Gastrocnemius medialis (tissue), 4 donors: ENCODE results near the gene APAF1. TPM values are rescaled to one million over a fixed set of nuclear protein-coding genes. Genes with fewer than 3 reads are reported as not detected.

ENCODE experiments used
- ATAC-seq, 2 donors: fragments of 150-250 bp; one replicate each; pipeline ENCODE4 v1.9.1; 2016
- DNase-seq, 2 donors: peaks; one replicate each; pipeline ENCODE4 v3.0.0-alpha.2; 2019
- H3K27ac ChIP-seq, 4 donors: fragments of 200-600 bp; sonication (generic); 1 replicate in 1 of 4; 2 replicates in 3 of 4; pipeline ENCODE4 v1.5.1; 2016 to 2018; ENCODE audit warnings: mild to moderate bottlenecking in 2 of 4, moderate library complexity in 1 of 4
- H3K27me3 ChIP-seq, 3 donors: fragments of 200-600 bp; sonication (generic) in 2 of 3; 1 replicate in 1 of 3; 2 replicates in 2 of 3; pipeline versions ENCODE4 v1.5.1 to v1.6.0; 2016 to 2019; ENCODE audit warnings: mild to moderate bottlenecking in 1 of 3, moderate library complexity in 1 of 3
- H3K36me3 ChIP-seq, 2 donors: fragments of 200-600 bp; sonication (generic) in 1 of 2; one replicate each; pipeline ENCODE4 v1.5.1; 2017 to 2018
- H3K4me1 ChIP-seq, 2 donors: fragments of 200-600 bp; sonication (generic) in 1 of 2; one replicate each; pipeline ENCODE4 v1.5.1; 2016 to 2017; ENCODE audit warnings: mild to moderate bottlenecking in 2 of 2
- H3K4me3 ChIP-seq, 4 donors: fragments of 200-600 bp; sonication (generic) in 3 of 4; 1 replicate in 1 of 4; 2 replicates in 3 of 4; pipeline ENCODE4 v1.5.1; 2016 to 2019; ENCODE audit warnings: mild to moderate bottlenecking in 2 of 4
- H3K9me3 ChIP-seq, 3 donors: fragments of 200-600 bp; sonication (generic) in 2 of 3; 1 replicate in 1 of 3; 2 replicates in 2 of 3; pipeline ENCODE4 v1.5.1; 2016 to 2019
- CTCF ChIP-seq, 5 experiments: fragments of 450-650 bp in 3 of 5; fragments of 200-600 bp in 2 of 5; sonication (generic) in 2 of 5; IDR thresholded peaks in 4 of 5; conservative IDR thresholded peaks in 1 of 5; 1 replicate in 4 of 5; 2 replicates in 1 of 5; pipeline ENCODE4 v1.5.1; 2016 to 2019; ENCODE audit warnings: antibody characterized with exemption in 5 of 5, mild to moderate bottlenecking in 3 of 5, moderate library complexity in 3 of 5
- POLR2A ChIP-seq, 2 donors: fragments of 450-650 bp; IDR thresholded peaks; one replicate each; pipeline ENCODE4 v1.6.1; 2017; ENCODE audit warnings: antibody characterized with exemption in 2 of 2, mild to moderate bottlenecking in 2 of 2, moderate library complexity in 2 of 2
- in situ Hi-C, 4 donors: fragments of 200-750 bp; cut with MboI; loops; one replicate each; pipeline versions ENCODE4 v1.15.0 to v1.8.0; 2017; ENCODE audit warnings: low sequenced_read_pairs in 4 of 4
- intact Hi-C: fragments of 100-400 bp; cut with DNase I; formaldehyde crosslinking; loops from one replicate; pipeline ENCODE4 v1.15.1; 2023; ENCODE audit warnings: low total_unique reads
- total RNA-seq, 4 donors: library from RNA; depleted of rRNA; stranded (reverse); fragments of >200 nt; gene quantifications; one replicate each; pipeline versions ENCODE4 v1.1.0 to v1.2.3, GENCODE V29; 2016

The APAF1 gene
- total RNA-seq, 4 donors from 2014 or later = 5.8 to 11.5 (median 7.0) TPM

DNA sequence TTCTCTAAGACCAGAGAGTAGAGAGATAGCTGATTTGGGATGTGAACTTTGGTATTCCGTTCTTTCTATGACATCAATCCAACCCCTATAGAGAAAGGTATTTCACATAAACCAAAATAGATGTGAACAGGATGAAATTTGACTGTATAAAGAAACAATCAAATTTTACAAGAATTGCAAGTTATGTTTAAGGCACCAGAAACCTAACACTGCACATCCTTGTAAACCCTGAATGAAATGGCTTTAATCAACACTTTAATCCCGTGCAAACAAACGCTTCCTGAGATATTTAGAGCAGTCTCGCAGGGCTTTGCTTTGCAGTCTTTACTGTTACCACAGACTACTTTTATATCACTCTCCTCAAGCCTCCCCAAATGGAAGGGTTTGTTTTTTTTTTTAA, 125.1 kb downstream of the APAF1 start:
- Histone ChIP-seq H3K9me3 (no peaks in the 10 kb centered on the region), H3K4me1 (no peaks in the 10 kb centered on the region), H3K36me3 (no peaks in the 10 kb centered on the region), H3K4me3 (no peak overlapping the region), H3K27me3 (no peaks in the 10 kb centered on the region), H3K27ac (no peak overlapping the region)
- no peak for DNase-seq
- intact Hi-C loops = no loop called here
- ATAC-seq = no peak
- no peak for TF ChIP-seq CTCF (IDR thresholded peaks at IDR 0.05 in 4 of 5, conservative IDR thresholded peaks at IDR 0.05 in 1 of 5)
- TF ChIP-seq POLR2A (IDR thresholded peaks at IDR 0.05) = no peak
- in situ Hi-C loops = no loop called here

DNA sequence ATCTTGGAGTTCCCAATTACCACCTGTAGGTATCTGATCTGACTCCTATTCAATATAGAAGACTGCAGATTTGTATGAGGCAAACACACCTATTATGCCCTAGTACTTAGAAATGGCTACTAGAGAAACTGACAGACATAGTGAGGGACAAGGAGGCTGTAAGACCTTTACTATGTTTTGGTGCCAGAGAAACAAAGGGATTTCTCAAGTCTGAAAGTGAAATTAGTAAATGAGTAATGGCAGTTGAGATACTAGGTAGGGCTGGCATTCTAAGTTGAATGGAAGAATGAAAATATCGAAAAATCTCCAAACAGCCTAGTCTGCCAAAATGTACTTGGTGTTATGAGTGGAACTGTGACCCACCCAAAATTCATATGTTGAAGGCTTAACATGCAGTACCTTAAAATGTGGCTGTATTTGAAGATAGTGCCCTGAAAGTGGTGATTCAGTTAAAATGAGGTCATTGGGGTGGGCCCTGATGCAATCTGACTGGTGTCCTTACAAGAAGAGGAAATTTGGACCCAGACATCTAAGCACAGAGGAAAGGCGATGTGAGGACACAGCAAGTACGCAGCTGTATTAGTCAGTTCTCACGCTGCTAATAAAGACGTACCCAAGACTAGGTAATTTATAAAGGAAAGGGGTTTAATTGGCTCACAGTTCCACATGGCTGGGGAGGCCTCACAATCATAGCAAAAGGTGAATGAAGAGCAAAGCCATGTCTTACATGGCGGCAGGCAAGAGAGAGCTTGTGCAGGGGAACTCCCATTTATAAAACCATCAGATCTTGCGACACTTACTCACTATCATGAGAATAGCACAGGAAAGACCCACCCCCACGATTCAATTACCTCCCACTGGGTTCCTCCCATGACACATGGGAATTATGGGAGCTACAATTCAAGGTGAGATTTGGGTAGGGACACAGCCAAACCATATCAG, 127.0 kb downstream of the APAF1 start:
- no peak for TF ChIP-seq POLR2A (IDR thresholded peaks at IDR 0.05)
- intact Hi-C loops = no loop called here
- DNase-seq (no peak), ATAC-seq (no peak)
- no peaks in the 10 kb centered on the region for H3K9me3 ChIP-seq
- no peaks in the 10 kb centered on the region for H3K36me3 ChIP-seq
- no peak overlapping the region for H3K4me3 ChIP-seq
- in situ Hi-C loops = no loop called here
- no peaks in the 10 kb centered on the region for H3K4me1 ChIP-seq
- H3K27ac ChIP-seq = no peak overlapping the region
- no peaks in the 10 kb centered on the region for H3K27me3 ChIP-seq

- DNase-seq (no peak), ATAC-seq (no peak)
- intact Hi-C loops (no loop called here), in situ Hi-C loops (no loop called here)
- no peak for TF ChIP-seq CTCF (IDR thresholded peaks at IDR 0.05 in 4 of 5, conservative IDR thresholded peaks at IDR 0.05 in 1 of 5)
- no peak for TF ChIP-seq POLR2A (IDR thresholded peaks at IDR 0.05)
- H3K36me3 ChIP-seq = no peaks in the 10 kb centered on the region
- H3K27ac ChIP-seq = no peak overlapping the region
- no peaks in the 10 kb centered on the region for H3K9me3 ChIP-seq
- no peaks in the 10 kb centered on the region for H3K4me1 ChIP-seq
- no peak overlapping the region for H3K4me3 ChIP-seq
- no peaks in the 10 kb centered on the region for H3K27me3 ChIP-seq
These were observed 127.7 kb downstream of the APAF1 start for GRCh38 chr12:98772818-98773217.

DNA sequence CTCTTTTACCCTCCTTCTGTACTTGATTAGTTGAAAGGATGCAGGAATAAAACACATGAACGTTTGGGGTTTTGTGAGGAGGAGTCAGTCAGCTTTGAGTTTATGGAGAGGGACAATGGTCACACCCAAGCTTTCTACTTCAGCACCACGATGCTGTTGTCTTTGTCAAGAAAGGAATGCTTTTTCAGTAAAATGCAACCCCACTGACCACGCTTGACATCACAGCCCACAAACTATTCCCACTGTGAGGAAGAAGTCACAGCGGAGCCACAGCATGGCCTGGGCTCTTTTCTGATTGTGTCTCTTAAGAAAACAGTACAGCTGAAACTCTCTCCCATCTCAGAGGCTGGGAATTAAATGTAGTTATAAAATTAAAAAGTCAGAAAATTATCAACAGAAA, 135.2 kb downstream of the APAF1 start:
- no peak for DNase-seq
- intact Hi-C loops (no loop called here), in situ Hi-C loops (no loop called here)
- Histone ChIP-seq H3K36me3 (no peaks in the 10 kb centered on the region), H3K4me1 (no peaks in the 10 kb centered on the region), H3K4me3 (no peak overlapping the region), H3K27me3 (no peaks in the 10 kb centered on the region), H3K9me3 (no peaks in the 10 kb centered on the region), H3K27ac (no peak overlapping the region)
- no peak for ATAC-seq
- TF ChIP-seq POLR2A (IDR thresholded peaks at IDR 0.05) (no peak), CTCF (IDR thresholded peaks at IDR 0.05 in 4 of 5, conservative IDR thresholded peaks at IDR 0.05 in 1 of 5) (no peak)

DNA sequence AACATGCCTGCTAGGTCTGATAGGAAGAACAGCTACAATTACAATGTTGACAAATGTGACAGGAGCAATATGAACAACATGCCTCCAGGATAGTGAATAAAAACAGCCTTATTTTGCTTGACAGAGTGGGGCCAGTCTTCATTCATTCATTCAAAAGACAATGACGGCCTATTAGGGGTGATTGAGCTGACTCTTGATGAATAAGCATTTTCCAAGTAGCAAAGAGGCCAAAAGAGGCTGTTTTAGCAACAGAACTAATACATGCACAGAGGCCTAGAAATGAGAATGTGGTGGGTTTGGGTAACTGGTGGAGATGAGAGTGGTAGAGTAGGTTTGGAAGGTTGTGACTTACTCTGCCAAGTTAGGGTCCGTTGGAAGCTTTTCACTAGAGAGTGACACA, 138.3 kb downstream of the APAF1 start:
- DNase-seq (no peak), ATAC-seq (no peak)
- in situ Hi-C loops = no loop called here
- Histone ChIP-seq H3K36me3 (no peaks in the 10 kb centered on the region), H3K27me3 (no peaks in the 10 kb centered on the region), H3K4me3 (no peak overlapping the region), H3K27ac (no peak overlapping the region), H3K4me1 (no peaks in the 10 kb centered on the region), H3K9me3 (no peaks in the 10 kb centered on the region)
- intact Hi-C loops = no loop called here
- TF ChIP-seq POLR2A (IDR thresholded peaks at IDR 0.05) (no peak), CTCF (IDR thresholded peaks at IDR 0.05 in 4 of 5, conservative IDR thresholded peaks at IDR 0.05 in 1 of 5) (no peak)

Other genes starting within 250 kb of the APAF1 start
- 10 to 100 TPM; 12.2 to 16.5 (median 14.2) TPM for gene TMPO, start 129.7 kb upstream of the APAF1 start, total RNA-seq
- 1,000 to 10,000 TPM in 2 of 4 donors, 100 to 1,000 TPM in 2; 870 to 1,994 (median 1,275) TPM for gene SLC25A3, start 51.6 kb upstream of the APAF1 start, total RNA-seq
- gene IKBIP, start 502 bp upstream of the APAF1 start, total RNA-seq = 1 to 10 TPM in 3 of 4 donors, under 1 TPM in 1; 0.78 to 3.7 (median 2.9) TPM